Gastroesophageal sphincter (tissue), 3 donors: ENCODE measurements around the gene MTRR.

Experiments used
- CTCF ChIP-seq, 4 experiments: fragments of 200-600 bp in 2 of 4; fragments of 450-650 bp in 2 of 4; sonication (generic) in 1 of 4; IDR thresholded peaks; one replicate each; pipeline ENCODE4 v1.5.1; 2017 to 2019; ENCODE audit warnings: antibody characterized with exemption in 4 of 4, mild to moderate bottlenecking in 2 of 4, moderate library complexity in 2 of 4
- EP300 ChIP-seq: sonication (generic); formaldehyde crosslinking; IDR thresholded peaks from one replicate; pipeline ENCODE4 v1.6.1; 2017; ENCODE audit warnings: antibody characterized with exemption, mild to moderate bottlenecking
- POLR2A ChIP-seq, 2 donors: fragments of 450-650 bp; IDR thresholded peaks; one replicate each; pipeline ENCODE4 v1.6.1; 2017; ENCODE audit warnings: antibody characterized with exemption in 2 of 2, mild to moderate bottlenecking in 2 of 2, moderate library complexity in 1 of 2
- POLR2AphosphoS5 ChIP-seq: sonication (generic); formaldehyde crosslinking; IDR thresholded peaks from one replicate; pipeline ENCODE4 v1.6.1; 2017; ENCODE audit warnings: antibody characterized with exemption

- TF ChIP-seq CTCF (IDR thresholded peaks at IDR 0.05) (no peak), POLR2AphosphoS5 (no peak), POLR2A (IDR thresholded peaks at IDR 0.05) (no peak), EP300 (no peak)
Observed at GRCh38 chr5:7875151-7875550, 6.2 kb downstream of the MTRR start.
